ENCODE results near the gene MAPRE3.

GRCh38 chr2:27050996-27051901 is 80.8 kb downstream of the MAPRE3 start, which contains the start of gene AGBL5:
- TF ChIP-seq EZH2 (IDR thresholded peaks at IDR 0.05; ENCODE audit: insufficient read depth, poor library complexity, severe bottlenecking) (no peak), EZH2phosphoT487 (IDR thresholded peaks at IDR 0.05; ENCODE audit: insufficient read depth, low read depth) (no peak)
